GM12878 (cell line): ENCODE data around the gene P2RX6. TPM values are rescaled to one million over a fixed set of nuclear protein-coding genes. Genes with fewer than 3 reads are reported as not detected.

Experiments used
- CBFB ChIP-seq: IDR thresholded peaks from 2 replicates; pipeline ENCODE4 v1.6.1; 2016; ENCODE audit warnings: antibody characterized with exemption, low read depth
- HDGF ChIP-seq: fragments of 450-650 bp; IDR thresholded peaks from 2 replicates; pipeline ENCODE4 v1.6.1; 2016; ENCODE audit warnings: antibody characterized with exemption
- LARP7 ChIP-seq: fragments of 450-650 bp; IDR thresholded peaks from 2 replicates; pipeline ENCODE4 v1.6.1; 2017; ENCODE audit warnings: mild to moderate bottlenecking
- NR2F1 ChIP-seq: fragments of 450-650 bp; conservative IDR thresholded peaks from 2 replicates; pipeline ENCODE4 v1.6.1; 2017; ENCODE audit warnings: mild to moderate bottlenecking
- polyA plus RNA-seq, 11 experiments: library from polyadenylated mRNA; depleted of rRNA in 4 of 11; unstranded in 6 of 11; stranded (reverse) in 5 of 11; fragments of >200 nt; fragmentation: Nextera tagmentation in 4 of 11; fragmentation: Illumina TruSeq in 1 of 11; extraction: Ambion mirVana in 4 of 11; extraction: Trizol in 1 of 11; gene quantifications; 1 replicate in 1 of 11; 2 replicates in 10 of 11; pipeline versions ENCODE4 v1.2.1 to v1.2.3, GENCODE V29; 2011 to 2016; ENCODE audit warnings: inconsistent platforms in 2 of 11, missing spikeins in 2 of 11, low read depth in 1 of 11
- total RNA-seq, 4 experiments: library from RNA; depleted of rRNA in 3 of 4; stranded (reverse); fragments of >200 nt in 3 of 4; fragmentation: Illumina TruSeq in 1 of 4; extraction: Trizol in 1 of 4; gene quantifications; 2 replicates each; pipeline versions ENCODE4 v1.2.1 to v1.2.3, GENCODE V29; 2013 to 2021
- TF ChIP-seq, protein P1 (sequence below): fragments of 450-650 bp; formaldehyde crosslinking; IDR thresholded peaks from 2 replicates; pipeline ENCODE4 v1.4.0; 2022; ENCODE audit warnings: mild to moderate bottlenecking, moderate library complexity
- TF ChIP-seq, protein P2 (sequence below): fragments of 450-650 bp; IDR thresholded peaks from 2 replicates; pipeline ENCODE4 v1.6.1; 2017; ENCODE audit warnings: mild to moderate bottlenecking, moderate library complexity

Gene P2RX6
- total and polyA plus RNA-seq, 10 of the 15 experiments (the other 5 are each of a cell fraction or from before 2014, with no cell fraction given): 0.03 to 0.21 (median 0.07) TPM; not detected in 5

DNA sequence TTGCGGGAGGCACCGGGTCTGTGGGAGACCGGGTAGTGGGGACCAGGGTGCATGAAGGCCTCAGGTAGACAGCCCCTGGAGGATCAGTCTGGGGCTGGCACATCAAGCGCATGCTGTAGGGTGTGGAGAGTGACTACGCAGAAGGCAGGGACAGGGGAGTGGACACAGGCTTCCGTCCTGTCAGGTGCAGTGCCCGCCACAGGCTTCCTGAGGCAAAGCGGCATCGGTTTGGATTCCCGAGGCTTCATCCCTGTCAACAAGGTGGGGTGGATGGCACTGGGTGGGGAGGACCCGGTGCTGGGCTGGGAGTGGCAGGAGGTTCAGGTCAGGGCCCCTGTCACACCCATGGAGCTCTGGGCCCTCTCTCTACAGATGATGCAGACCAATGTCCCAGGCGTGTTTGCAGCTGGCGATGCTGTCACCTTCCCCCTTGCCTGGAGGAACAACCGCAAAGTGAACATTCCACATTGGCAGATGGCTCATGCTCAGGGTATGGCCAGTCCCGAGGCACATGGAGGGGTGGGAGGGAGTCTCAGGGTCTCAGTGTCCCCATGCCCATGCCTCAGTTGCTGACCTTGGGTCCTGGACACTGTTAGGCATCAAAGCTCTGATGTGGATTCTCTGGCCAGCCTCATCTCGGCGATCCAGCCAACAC lies 37.3 kb upstream of the P2RX6 start (continued):
- TF ChIP-seq, protein P1, sequence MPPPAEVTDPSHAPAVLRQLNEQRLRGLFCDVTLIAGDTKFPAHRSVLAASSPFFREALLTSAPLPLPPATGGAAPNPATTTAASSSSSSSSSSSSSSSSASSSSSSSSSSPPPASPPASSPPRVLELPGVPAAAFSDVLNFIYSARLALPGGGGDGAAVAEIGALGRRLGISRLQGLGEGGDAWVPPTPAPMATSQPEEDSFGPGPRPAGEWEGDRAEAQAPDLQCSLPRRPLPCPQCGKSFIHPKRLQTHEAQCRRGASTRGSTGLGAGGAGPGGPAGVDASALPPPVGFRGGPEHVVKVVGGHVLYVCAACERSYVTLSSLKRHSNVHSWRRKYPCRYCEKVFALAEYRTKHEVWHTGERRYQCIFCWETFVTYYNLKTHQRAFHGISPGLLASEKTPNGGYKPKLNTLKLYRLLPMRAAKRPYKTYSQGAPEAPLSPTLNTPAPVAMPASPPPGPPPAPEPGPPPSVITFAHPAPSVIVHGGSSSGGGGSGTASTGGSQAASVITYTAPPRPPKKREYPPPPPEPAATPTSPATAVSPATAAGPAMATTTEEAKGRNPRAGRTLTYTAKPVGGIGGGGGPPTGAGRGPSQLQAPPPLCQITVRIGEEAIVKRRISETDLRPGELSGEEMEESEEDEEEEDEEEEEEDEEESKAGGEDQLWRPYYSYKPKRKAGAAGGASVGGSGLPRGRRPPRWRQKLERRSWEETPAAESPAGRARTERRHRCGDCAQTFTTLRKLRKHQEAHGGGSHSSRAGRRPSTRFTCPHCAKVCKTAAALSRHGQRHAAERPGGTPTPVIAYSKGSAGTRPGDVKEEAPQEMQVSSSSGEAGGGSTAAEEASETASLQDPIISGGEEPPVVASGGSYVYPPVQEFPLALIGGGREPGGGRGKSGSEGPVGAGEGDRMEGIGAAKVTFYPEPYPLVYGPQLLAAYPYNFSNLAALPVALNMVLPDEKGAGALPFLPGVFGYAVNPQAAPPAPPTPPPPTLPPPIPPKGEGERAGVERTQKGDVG (CRISPR knock-in tag): no peak
- no peak for TF ChIP-seq LARP7
- no peak for TF ChIP-seq CBFB
- no peak for TF ChIP-seq HDGF
- no peak for TF ChIP-seq NR2F1
- TF ChIP-seq, protein P2, sequence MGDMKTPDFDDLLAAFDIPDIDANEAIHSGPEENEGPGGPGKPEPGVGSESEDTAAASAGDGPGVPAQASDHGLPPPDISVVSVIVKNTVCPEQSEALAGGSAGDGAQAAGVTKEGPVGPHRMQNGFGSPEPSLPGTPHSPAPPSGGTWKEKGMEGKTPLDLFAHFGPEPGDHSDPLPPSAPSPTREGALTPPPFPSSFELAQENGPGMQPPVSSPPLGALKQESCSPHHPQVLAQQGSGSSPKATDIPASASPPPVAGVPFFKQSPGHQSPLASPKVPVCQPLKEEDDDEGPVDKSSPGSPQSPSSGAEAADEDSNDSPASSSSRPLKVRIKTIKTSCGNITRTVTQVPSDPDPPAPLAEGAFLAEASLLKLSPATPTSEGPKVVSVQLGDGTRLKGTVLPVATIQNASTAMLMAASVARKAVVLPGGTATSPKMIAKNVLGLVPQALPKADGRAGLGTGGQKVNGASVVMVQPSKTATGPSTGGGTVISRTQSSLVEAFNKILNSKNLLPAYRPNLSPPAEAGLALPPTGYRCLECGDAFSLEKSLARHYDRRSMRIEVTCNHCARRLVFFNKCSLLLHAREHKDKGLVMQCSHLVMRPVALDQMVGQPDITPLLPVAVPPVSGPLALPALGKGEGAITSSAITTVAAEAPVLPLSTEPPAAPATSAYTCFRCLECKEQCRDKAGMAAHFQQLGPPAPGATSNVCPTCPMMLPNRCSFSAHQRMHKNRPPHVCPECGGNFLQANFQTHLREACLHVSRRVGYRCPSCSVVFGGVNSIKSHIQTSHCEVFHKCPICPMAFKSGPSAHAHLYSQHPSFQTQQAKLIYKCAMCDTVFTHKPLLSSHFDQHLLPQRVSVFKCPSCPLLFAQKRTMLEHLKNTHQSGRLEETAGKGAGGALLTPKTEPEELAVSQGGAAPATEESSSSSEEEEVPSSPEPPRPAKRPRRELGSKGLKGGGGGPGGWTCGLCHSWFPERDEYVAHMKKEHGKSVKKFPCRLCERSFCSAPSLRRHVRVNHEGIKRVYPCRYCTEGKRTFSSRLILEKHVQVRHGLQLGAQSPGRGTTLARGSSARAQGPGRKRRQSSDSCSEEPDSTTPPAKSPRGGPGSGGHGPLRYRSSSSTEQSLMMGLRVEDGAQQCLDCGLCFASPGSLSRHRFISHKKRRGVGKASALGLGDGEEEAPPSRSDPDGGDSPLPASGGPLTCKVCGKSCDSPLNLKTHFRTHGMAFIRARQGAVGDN: no peak
